ENCODE data around the gene CBX5.
"Not testable (repeated sequence)": the region's sequence is repeated elsewhere in the genome, so short reads cannot be mapped to it uniquely, and the experiment has no call there.

The CBX5 gene

DNA sequence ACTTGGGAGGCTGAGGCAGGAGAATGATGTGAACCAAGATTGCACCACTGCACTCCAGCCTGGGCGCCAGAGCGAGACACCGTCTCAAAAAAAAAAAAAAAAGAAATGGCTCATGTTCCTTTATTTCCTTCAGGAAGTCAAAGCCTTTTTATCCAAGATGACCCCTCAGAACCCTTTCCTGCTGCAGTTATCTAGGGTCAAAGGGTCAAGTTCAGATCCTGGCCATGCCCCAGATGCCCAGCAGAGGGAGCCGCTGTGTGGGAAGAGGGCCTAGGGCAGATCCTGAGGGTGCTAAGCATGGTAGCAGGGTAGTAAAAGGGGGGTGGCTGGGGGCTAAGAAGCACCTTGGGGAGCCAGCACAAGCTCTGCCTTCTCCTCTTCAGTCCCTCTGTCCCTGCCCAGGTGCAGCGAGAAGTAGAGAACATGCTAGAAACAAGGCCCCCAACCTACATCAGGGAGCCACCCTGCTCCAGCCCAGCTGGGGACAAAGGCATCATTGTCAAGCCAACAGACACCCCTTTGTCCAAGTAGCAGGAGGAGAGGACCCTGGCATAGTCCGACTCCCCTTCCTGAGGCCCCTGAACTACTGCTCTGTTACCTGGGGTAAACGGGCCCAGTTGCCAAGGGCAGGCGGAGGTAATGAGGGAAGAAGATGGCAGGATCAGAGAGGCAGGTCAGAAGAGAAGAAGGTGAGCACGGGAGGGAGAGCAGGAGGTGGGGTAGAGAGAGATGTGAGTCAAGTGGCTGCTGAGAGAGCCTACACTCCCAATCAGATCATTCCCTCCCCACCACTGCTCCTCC is 14.4 kb upstream of the CBX5 start:
- DNase-seq = peak; percentile 52

GRCh38 chr12:54292931-54293241 is 13.0 kb upstream of the CBX5 start:
- DNase-seq = no peak

DNA sequence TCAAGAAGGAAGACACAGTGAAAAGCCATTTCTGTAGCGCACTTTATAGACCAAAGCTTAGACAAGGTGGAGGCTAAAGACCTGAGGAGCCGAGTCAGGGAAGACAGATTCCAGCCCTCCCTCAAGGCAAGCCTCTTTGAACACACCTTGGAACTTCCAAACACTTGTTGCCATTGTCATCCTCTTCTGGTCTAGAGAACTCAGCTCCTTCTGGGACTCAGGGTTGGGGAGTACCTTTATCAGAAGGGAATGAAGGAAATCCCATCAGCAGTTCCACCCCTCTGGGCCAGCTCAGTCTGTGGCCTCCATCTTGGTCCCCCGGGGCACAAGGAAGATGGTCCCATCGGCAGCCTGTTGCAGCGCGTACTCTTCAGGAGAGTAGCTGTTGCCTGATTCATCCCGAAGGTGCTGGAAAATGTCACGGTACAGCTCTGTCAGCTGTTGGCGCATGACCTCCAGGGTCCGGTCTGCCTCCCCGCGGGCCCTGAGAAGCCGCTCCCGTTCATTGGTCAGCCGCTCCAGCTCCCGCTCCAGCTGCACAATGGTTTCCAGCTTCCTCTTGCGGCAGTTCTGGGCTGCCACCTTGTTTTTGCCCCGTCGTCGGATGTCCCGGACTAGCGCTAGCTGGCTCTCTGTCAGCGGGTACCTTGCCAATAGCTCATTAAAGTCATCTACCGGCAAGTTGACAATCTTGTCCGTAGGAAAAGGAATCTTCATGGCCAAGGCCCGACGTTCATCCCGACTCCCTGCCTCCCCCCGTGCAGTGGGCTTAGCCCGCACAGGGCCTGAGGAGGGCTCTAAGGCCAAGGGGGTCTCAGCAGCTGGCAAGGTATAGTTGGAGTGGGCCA is 12.4 kb upstream of the CBX5 start:
- DNase-seq = no peak

- DNase-seq = no peak
Observed at GRCh38 chr12:54287261-54288157, 7.6 kb upstream of the CBX5 start.

GRCh38 chr12:54286042-54287030 is 6.4 kb upstream of the CBX5 start:
- no peak for DNase-seq

DNA sequence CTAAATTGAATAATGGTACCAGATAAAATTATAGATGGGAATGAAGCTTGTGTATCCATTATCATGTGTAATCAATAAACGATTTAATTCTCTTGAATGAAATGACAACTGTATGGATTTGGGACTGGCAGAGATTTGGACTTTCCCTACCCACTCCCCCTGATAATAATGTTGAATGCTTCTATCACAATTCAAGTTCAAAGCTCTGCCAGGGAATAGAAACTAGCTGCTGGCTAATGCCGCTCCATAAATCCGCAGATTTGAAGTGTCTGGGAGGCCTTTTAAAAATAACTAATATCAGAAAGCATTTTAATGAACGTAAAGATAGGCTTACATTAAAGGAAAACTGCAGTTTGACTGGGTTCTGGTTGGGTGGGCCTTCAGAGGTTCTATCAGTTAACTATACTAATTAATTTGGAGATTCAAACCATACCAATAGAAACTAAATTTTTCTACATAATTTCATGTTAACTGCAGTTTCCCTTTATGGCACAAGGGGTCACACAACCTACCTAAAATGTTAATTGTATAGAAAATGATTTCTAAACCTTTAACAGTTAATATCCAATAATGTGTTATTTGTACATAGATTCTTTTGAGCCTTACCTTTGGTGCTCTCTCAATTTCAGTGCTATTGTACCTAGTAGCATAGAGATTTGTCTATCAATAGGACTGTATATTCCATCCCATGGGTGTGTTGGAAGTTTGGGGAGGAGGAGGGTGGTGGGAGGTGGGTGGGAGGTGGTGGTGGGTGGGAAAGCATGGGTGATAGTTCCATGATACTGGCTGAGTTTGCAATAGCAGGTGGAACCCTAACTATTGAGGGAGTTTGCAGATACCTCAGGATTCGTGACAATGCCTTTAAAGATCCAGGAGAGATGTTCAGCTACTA is 5.5 kb upstream of the CBX5 start:
- no peak for DNase-seq

- not testable (repeated sequence) for DNase-seq
Observed at GRCh38 chr12:54284070-54284780, 4.3 kb upstream of the CBX5 start.

DNA sequence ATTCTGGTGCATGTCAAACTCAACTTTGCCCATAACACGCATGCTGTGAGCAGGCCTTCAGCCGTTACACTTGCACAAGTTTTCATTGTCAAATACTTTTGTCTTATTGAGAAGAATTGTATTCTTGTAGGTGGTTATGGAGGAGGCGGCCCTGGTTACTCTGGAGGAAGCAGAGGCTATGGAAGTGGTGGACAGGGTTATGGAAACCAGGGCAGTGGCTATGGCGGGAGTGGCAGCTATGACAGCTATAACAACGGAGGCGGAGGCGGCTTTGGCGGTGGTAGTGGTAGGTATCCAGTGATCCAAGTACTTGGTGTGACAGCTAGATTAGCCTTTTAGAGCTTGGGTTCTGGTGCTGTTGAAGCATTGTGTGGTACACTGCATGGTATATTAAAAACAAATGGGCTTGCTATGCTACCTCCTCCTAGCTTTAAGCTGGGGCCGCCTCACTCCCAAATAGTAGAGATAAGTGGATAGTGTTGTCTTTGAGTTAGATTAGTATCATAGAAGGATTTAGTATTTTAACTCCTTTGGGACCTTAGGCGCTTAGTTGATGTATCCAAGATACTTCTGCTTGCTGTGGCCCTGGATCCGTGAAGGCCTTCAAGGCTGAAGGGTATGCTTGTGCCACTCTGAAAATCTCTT is 3.1 kb upstream of the CBX5 start:
- DNase-seq = no peak

- not testable (repeated sequence) for DNase-seq
Observed at GRCh38 chr12:54281694-54282093, 1.8 kb upstream of the CBX5 start.

GRCh38 chr12:54281261-54281638 is 1.3 kb upstream of the CBX5 start:
- DNase-seq = peak; percentile 36

- DNase-seq = peak; percentile 98
Observed at GRCh38 chr12:54280468-54281260, 742 bp upstream of the CBX5 start, which contains the start of gene HNRNPA1. Gene HNRNPA1, plus strand, starts transcription at chr12:54280726. Its CDS starts 82 bp downstream, at chr12:54280808.

DNA sequence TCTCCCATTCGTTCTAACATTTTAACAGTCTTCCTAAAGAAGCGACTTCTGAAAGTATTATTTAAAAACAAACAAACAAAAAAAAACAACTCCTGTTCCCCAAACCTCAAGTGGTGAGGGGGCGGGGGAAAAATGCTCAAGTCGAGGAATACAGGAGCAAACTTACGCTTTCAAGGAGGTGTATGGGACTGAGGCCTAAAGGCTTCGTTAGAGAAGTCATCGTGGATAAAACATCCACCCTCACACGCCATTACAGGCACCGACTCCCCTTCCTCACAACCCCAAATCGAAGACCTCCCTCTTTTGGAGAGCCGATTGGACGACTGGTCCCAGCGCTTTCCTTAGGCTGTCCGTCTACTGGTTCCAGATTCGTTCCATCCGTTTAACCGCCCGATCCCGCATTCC is 693 bp downstream of the CBX5 start:
- no peak for DNase-seq

DNA sequence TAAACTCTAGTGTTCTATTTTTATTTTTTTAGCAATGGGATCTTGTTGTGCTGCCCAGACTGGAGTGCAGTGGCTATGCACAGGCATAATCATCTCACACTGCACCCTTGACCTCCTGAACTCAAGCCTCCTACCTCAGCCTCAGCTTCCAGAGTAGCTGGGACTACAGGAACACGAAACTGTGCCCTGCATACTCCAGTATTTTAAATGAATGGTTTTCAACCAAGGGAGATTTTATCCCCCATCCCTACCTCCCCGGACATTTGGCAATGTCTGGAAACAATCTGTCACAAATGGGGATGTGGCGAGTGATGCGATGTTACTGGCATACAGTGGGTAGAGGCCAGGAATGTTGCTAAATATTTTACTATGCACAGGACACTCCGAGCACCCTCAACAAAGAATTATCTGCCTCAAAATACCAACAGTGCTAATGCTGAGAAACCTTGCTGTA is 2.1 kb downstream of the CBX5 start:
- no peak for DNase-seq

GRCh38 chr12:54276368-54276767 is 3.6 kb downstream of the CBX5 start:
- DNase-seq = no peak

GRCh38 chr12:54273981-54274380 is 5.9 kb downstream of the CBX5 start:
- no peak for DNase-seq

DNA sequence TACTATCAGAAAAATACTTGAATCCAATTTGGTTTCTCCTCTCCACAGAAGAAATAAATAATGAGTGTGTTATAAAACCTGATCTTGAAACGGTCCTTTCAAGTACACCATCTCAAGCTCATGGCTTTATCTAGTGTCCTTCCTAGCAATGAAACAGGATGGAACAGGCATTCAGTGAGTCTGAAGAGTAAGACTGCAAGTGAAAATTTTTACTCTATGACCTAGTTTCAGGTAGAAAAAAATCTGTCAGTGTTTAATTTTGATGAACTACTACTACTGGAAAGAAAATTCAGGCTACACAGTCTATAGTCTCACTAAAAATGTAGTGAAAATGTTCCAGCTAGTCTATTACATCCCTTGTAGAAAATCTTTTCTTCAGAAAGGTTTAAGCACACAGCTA is 7.7 kb downstream of the CBX5 start:
- DNase-seq = no peak

GRCh38 chr12:54270345-54270744 is 9.6 kb downstream of the CBX5 start:
- no peak for DNase-seq

DNA sequence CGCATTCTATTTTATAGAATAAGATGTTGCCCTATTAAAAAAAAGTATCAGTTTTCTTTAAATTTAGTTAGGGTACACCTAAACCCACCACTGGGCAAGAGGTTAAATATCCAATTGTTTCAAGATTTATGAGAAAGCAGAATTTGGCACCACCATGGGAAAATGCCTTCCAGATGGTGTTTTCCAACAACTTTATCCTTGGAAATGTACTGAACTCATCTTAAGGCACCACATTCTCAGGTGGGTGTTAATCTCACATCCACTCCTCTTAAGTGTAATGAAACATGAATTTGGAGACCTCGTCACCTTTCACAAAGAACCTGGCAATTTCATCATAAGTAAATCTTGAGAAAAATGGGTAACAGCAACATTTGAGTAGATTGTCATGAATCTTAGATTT is 13.1 kb downstream of the CBX5 start:
- no peak for DNase-seq

GRCh38 chr12:54265364-54265812 is 14.5 kb downstream of the CBX5 start:
- DNase-seq = no peak
